HG03469 (cell line): ENCODE data around the gene SMDT1.
"Not testable (repeated sequence)": the region's sequence is repeated elsewhere in the genome, so short reads cannot be mapped to it uniquely, and the experiment has no call there.

ENCODE experiments used
- ATAC-seq: cut with Tn5 transposase; IDR thresholded peaks from one replicate; pipeline ENCODE4 v1.9.1; 2021; ENCODE audit warnings: mild to moderate bottlenecking, moderate library complexity, moderate number of reproducible peaks; ENCODE audit not compliant: unreplicated experiment

Gene SMDT1

DNA sequence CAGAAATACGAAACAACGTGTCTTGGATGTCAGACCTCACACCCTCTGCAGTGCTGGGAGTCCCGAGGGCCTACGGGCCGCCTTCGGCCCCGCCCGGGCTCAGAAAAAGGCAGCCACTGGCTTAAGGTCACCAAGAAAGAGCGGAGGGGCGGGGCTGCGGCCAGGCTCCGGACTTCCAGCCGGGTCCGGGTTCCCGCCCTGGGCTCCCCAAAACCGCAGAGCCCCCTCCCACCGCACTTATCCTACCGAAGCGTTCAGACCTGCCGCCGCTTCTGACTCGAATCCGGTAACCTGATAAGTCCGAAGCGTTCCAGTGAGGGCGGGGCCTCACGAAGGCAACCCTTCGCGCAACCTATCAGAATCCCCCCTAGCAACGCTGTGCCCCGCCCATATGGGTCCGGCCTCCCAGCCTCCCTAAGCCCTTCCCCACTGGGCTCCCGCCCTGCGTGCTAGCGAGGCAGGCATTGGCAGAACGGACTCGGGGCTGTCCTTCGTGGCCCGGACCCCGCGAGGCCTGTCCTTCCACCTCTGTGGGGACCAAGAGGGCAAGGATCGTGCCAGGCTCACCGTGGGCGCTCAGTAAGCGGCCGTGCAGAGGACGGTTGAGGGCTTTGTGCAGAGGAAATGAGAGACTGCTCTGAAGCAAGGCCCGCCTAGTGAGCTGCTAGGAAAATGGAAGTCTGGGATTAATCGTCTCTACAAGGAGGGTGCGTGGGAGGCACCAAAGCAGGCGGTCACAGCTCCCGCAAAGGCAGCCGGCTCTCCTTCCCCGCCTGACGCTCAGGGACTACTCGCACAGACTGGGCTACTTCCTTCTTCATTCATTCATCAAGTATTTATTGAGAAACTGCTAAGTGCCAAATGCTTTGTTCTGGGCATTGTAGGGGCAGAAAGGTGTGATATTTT is 8.7 kb upstream of the SMDT1 start, which contains the start of gene NAGA:
NAGA (minus strand) TSS at position 296 of the 906 bp plus-strand sequence. CDS start 515 bp downstream, outside the sequence.
- ATAC-seq: peak; percentile 81

DNA sequence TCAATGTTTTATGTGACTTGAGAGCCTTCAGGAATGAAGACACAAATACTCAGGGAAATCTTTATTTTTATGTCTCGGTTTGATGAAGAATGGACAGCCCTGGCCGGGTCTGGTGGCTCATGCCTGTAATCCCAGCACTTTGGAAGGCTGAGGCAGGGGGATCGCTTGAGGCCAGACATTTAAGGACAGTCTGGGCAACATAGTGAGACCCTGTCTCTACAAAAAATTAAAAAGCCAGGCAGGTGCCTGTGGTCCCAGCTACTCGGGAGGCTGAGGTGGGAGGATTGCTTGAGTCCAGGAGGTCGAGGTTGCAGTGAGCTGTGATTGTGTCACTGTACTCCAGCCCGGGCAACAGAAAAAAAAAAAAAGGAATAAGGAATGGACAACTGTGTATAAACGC is 8.0 kb upstream of the SMDT1 start:
- not testable (repeated sequence) for ATAC-seq

DNA sequence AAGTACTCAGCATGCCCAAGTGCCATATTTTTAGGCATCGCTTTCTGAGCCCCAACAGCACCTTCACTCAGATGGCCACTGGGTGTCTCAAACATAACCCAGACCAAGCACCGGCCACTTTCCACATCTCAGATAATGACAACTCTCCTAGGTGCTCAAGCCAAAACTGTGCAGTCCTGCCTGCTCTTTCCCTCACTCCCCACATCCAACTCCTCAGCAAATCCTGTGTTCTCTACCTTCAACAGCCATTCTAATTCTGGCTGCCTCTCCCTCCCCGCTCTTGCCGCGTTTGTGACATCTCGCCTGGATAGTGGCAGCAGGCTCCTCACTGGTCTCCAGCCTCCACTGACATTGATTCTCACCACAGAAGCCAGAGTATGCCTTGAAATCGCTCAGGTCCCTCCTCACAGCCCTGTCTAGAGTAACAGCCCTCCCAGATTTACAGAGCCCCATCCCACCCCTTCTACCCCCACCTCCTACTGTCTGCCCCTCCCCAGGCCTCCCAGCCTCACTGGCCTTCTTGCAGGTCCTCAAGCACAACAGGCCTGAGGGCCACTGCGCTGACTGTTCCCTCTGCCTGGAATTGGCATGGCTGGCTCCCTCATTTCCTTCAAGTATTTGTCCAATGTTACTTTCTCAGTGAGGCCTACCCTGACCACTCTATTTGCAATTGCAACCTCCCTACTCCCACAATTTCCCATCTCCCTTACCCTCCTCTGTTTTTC is 6.7 kb upstream of the SMDT1 start:
- no peak for ATAC-seq

DNA sequence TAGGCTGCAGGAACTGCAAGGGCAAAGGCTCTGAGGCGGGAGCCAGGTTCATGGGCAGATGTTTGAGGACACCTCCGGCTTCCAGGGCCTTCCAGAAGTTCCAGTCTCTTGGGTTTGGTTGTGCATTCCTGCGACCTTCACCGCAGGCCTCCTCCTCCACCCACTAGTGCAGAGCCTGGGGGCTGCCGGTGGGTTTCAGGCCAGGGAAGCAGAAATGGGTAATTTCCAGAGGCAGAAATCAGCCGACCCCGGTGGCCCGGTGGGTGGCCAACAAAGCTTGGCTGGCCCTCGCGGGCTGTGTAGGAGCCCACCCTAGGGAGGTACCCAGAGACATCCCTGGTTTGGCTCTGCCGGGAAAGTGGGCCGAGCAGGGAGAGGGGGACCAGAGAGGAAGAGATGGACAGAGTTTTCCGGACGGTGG is 5.9 kb upstream of the SMDT1 start:
- ATAC-seq: no peak

DNA sequence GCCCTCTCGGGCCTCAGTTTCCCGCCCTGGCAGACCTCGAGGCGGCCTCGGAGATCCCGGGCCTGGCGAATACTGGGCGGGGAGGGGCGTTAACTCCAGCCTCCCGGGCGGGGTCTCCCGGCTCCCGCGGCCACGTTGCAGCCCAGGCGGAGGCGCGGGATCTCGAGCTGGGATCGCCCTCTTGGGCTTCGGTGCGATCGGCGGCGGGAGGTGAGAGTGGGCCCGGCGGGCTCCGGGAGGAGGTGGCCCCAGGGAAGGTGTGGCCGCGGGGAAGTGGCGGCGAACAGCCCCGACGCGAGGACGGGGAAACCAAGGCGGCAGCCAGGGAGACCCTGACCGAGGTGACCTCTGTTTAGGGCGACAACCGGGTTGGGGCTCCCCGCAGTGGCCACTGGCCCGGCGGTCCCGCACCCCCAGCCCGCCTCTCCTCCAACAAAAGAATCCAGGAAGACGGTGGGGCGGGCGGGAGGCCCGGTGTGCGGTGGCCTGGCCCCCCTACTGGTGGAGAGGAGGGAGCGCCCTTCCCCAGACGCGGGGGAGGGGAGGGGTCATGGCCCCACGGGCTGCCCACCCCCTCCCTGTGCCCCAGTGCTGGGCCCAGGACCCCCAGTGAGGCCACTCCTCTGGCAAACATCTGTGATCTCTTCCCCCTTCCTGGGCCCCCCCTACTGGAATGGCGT is 5.2 kb upstream of the SMDT1 start, which contains the start of gene PHETA2:
PHETA2 (plus strand) TSS at position 117 of the 680 bp plus-strand sequence. CDS start 3,046 bp downstream, outside the sequence.
- no peak for ATAC-seq

DNA sequence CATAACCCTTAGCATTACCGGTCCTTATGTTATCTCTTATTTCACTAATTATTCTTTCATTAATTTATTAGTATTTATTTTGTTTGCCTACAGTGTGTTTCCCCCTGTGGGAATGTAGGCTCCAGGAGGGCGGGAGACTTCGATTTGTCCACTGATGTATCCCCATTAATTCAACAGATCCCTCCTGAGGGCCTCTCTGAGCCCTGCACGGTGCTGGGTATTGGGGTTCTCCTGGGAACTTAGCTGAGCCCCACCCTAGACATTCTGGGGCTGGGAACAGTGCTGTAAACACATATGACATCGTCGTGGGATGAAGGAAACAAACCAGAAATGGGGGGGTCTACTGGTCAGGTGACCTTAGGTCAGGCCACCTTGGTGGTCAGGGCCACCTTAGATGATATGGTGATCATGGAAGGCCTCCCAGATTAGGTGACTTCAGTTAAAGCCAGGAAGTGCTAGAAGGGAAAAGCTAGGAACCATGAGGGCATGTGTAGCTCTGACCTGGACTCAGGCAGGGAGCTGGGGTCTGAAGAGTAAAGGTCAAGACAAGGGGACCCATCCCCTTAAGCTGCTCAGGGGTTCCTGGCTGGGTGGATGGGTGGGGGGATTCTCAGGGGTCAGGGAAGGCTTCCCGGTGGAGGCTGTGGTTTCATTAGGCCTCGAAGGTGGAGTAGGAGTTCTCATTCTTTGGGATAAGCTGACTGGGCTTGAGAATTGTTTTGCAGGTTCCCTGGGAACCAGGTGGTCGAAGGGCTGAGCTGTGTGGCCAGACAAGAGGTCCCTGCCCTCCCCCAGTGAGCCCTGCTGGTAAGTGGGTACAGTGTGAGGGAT is 4.4 kb upstream of the SMDT1 start:
- no peak for ATAC-seq

DNA sequence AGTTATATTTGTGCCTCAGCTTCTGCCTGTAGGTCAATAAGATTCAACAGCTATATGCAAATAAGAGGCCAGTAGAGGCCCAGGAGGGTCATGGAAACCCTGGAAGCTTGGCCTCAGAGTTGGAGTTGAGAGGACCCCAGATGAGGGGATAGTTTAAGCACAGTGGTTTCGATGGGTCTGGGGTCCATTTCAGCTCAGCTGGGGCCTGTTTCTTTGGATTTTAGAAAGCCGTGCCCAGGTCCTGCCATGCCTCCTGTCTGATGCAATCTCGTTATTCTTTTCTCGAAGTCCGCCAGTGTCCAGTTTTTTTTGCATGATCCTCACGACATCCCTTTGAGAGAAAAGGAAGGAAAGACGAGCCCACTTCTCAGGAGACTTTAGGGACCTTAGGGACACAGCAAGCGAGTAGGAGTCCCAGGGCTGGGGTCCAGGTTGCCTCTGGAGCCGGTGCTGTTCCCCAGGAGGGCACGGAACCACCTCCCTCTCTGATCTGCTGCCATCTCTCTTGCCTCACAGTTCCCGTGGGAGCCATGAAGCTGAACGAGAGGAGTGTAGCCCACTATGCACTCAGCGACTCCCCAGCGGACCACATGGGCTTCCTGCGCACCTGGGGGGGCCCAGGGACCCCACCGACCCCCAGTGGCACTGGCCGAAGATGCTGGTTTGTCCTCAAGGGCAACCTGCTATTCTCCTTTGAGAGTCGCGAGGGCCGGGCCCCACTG is 2.6 kb upstream of the SMDT1 start:
- ATAC-seq: no peak

DNA sequence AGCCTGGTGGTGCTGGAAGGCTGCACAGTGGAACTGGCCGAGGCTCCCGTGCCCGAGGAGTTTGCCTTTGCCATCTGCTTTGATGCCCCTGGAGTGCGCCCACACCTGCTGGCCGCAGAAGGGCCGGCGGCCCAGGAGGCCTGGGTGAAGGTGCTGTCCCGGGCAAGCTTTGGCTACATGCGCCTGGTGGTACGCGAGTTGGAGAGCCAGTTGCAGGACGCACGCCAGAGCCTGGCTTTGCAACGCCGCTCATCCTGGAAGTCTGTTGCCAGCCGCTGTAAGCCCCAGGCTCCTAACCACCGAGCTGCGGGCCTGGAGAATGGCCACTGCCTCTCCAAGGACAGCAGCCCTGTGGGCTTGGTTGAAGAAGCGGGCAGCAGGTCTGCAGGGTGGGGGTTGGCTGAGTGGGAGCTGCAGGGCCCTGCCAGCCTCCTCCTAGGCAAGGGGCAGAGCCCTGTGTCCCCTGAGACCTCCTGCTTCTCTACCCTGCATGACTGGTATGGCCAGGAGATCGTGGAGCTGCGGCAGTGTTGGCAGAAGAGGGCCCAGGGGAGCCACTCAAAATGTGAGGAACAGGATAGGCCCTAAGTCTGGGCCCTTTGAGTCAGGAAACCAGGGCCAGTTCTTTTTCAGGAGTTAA is 1.9 kb upstream of the SMDT1 start:
- ATAC-seq: no peak

DNA sequence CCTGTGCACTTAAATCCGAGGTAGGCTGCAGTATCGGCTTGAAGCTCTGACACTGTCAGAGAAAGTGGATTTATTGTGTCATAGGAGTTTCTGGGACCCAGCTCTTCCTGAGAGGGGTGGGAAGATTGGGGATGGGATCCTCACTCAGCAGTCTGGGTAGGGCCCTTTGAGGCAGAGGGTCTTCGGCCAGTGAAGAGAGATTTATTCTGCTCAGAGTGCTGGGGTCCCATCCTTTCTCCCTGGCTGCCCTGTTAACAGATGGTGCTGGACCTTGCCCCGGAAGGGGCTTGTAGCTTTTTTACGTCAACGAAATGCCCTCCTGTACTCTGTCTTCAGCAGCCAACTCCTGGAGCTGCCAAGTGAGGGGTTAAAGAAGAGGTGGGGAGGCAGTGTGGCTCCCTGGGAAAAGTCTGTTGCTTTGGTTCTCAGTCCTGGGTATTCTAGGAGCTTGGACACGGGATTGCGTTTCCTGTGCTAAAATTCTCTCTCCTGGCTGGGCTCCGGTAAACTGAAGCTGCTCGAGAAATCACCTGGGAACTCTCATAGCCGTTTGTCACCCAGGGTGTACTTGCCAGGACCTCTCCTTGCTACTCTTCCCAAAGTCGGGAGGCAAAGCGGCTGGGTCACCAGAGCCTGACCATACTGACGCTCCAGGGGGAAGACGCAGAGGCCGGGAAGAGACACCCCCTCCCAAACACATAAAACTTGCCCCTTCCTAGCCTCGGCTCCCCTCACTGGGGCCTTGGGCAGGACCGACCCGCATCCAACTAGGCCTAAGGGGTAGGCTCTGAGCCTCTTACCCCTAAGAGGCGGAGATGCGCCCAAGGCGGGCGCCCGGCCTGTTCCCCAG is 806 bp upstream of the SMDT1 start:
- ATAC-seq: no peak

DNA sequence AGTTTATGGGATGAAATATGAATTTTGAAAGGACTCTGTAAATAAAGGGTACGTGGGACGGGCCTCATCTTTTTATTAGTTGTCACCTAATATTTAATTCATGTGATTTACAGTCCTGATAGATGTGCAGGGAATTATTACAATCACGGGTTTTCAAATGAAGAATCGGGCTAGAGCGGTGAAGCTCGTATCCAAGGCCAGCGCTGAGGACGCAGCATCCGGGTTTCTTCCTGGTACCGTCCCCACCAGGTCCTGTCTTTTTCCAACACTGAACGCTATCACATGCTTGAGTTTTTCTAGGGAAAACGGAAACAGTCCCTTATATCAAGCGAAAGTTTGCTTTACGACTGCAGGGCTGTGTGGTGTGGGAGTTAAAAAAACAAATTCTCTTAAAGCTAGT is 787 bp downstream of the SMDT1 start:
- ATAC-seq: no peak

DNA sequence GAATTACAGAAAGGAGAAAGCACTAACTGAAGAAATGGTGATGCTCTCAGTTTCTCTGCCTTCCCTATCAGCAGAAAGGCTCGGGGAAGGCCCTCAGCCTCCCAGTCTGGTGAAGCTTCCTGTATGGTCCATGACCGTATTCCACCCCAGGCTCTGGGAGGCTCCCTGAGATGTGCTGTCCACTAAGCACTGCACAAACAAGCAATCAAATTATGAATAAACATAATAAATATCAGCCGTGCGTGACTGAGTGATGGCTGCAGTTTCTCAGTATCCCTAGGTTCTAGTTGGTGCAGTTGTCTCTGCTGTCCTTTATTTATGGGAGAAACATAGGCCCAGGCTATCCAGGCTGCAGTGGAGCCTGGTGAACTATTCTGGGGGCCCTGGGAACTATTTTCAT is 3.6 kb downstream of the SMDT1 start:
- no peak for ATAC-seq

DNA sequence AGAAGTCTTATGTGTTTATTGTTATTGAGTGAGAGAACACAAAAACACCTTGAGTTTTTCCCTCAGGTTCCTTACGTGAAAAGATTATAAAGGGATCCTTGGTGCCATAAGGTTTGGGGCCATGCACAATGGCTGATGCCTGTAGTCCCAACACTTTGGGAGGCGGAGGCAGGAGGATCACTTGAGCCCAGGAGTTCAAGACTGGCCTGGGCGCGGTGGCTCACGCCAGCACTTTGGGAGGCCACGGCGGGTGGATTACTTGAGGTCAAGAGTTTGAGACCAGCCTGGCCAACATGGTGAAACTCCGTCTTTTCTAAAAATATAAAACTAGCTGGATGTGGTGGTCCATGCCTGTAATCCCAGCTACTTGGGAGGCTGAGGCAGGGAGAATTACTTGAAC is 5.4 kb downstream of the SMDT1 start:
- no peak for ATAC-seq

DNA sequence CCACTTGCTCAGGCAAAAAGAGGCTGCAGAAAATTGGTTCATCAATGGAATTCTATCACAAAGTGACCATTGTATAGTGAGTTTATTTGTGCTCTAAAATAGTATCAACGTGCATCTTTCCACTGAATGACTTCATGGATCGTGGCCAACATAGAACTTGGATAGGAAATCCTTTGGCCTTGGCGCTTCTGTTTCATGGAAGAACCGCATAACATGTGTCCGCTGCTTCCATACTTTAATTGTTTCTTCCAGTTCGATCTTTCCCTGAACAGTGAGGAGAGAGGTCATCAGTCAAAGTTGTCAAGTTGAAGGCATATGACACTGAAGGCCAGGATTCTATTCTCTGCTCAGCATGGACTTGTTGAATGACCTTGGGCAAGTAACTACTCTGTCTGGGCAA is 6.6 kb downstream of the SMDT1 start:
- ATAC-seq: no peak

DNA sequence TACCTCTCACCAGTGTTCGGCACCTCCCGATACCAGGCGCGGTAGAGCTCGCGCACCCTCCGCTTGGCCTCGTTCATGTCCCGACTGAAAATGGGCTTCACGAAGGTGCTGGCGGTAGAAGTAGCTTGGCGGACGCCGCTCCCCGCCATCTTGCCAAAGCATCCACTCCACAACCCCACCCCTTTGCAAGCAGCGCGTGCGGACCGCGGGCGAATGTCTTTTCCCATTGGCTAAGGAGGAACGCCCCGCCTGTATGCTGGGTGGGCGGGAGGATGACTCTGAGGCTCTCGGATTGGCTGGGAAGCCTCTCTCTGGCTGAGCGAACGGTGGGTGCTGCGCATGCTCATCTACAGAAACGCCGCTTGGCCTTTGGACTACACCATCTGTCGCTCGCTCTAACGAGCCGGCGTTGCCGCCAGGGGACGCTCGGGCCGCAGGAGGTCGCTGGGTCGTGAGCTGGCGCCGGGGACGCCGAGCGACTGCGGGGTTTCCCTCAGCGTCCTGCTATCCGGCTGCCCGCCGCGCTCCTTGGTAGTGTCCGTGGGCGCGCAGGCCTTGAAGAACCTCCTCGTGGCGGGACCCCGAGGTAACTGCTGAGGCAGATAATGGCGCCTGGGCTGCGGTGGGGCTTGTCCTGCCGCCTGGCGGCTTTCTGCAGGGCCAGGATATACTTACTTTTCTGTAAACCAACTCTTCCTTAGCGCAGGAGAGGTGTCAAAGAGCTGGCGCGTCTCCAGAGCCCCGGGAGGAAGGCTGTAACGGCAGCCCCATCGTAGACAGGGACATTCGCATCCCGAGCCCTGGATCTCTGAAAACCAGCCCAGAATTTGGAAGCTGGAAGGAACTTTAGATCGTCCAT is 11.3 kb downstream of the SMDT1 start, which contains the start of gene NDUFA6:
NDUFA6 (minus strand) TSS at position 177 of the 859 bp plus-strand sequence; CDS start at position 149, 28 bp downstream.
- peak; percentile 83 for ATAC-seq

DNA sequence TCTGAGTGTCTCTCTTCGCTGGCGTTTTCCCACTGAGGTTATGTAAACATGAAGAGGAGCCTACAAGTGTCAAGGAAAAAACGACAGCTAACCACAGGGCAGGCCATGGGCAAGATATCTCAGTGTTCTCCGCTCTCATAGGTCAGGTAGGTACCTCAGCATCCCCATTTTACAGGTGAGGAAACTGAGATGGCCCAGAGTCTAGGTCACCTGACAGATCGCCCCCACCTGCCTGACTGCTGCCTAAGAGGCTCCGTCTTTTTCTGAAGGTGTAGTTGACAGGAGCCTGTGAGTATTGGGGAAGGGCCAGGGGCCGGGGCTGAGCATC is 11.9 kb downstream of the SMDT1 start:
- ATAC-seq: no peak

DNA sequence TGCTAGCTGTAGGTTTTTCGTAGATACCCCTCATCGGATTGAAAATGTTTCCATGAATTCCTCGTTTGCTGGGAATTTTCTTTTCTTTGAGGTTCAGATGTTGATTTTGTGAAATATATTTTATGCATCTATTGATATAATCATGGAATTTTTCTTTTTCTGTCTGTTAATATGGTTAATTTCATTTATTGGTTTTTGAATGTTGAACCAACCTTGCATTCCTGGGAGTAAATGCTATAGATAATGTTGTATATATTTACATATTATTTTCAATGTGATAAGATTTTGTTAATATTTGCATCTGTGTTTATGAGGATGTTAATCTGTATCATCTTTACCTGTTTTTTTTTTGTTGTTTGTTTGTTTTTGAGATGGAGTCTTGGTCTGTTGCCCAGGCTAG is 21.7 kb downstream of the SMDT1 start:
- no peak for ATAC-seq

DNA sequence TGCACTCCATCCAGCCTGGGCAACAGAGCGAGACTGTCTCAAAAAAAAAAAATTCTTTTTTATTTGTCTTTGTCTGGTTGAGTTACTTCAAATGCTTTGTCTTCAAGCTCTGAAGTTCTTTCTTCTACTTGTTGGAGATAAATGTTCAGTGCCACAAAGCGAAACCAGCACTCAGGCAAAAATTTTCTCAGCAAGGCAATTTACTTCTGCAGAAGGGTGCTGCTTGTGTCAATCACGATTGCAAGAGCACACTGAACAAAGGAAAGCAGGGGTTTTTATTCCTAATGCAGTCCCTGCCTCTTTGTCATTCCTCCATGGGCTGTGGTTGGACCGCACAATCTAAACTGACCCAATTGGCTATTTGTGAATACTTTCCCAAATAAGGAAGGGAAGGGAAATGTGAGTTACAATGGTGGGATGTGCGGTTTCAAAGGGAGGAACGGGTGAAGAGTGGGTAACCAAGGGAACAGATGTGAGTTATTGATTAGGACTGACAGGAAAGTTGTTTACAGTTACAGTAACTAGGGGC is 24.9 kb downstream of the SMDT1 start:
- not testable (repeated sequence) for ATAC-seq
